SK-N-SH (cell line): Measurements from ENCODE around the gene LDB3. TPM values are rescaled to one million over a fixed set of nuclear protein-coding genes. Genes with fewer than 3 reads are reported as not detected.

Source experiments
- CTCF ChIA-PET: fragments of 300-600, 350-600 bp; formaldehyde crosslinking; extraction: SDS; loops from one replicate; lab custom pipeline; 2021; lab: Yijun Ruan, JAX
- POLR2A ChIA-PET: fragments of 350-600 bp; sonication (Branson Sonifier 250); formaldehyde crosslinking; extraction: SDS; loops from one replicate; lab custom pipeline; 2020; ENCODE audit warnings: antibody characterized with exemption, inconsistent platforms; lab: Yijun Ruan, JAX
- DNase-seq: peaks from one replicate; pipeline ENCODE4 v3.0.0; 2012
- H2AFZ ChIP-seq: fragments of 200-600 bp; sonication (generic); 2 replicates; pipeline ENCODE4 v1.8.1; 2016; ENCODE audit warnings: antibody characterized with exemption, mild to moderate bottlenecking, low read depth
- H3F3A ChIP-seq: fragments of 200-600 bp; sonication (generic); replicated peaks from 2 replicates; pipeline ENCODE3; 2016; ENCODE audit warnings: antibody characterized with exemption, mild to moderate bottlenecking; ENCODE audit not compliant: insufficient read depth
- H3K27ac ChIP-seq, 2 experiments: fragments of 200-500 bp in 1 of 2; fragments of 200-600 bp in 1 of 2; sonication (Bioruptor generic) in 1 of 2; sonication (generic), shearing (Covaris generic) in 1 of 2; 2 replicates each; pipeline versions ENCODE4 v1.5.1 to v1.6.1; 2014 to 2016; ENCODE audit warnings: low read depth in 2 of 2, inconsistent platforms in 1 of 2, low read length in 1 of 2, mild to moderate bottlenecking in 1 of 2, mixed read lengths in 1 of 2
- H3K27me3 ChIP-seq: fragments of 200-600 bp; sonication (generic), shearing (Covaris generic); 2 replicates; pipeline ENCODE4 v1.6.1; 2016; ENCODE audit warnings: mixed run types; ENCODE audit not compliant: insufficient read depth
- H3K36me3 ChIP-seq, 2 experiments: fragments of 200-500 bp in 1 of 2; fragments of 200-600 bp in 1 of 2; sonication (Bioruptor generic) in 1 of 2; sonication (generic) in 1 of 2; replicated peaks in 1 of 2; 2 replicates each; pipeline versions ENCODE3 to v1.5.1; 2014 to 2016; ENCODE audit warnings: low read length in 1 of 2, mild to moderate bottlenecking in 1 of 2; ENCODE audit not compliant: insufficient read depth in 2 of 2, control insufficient read depth in 1 of 2
- H3K4me1 ChIP-seq, 2 experiments: fragments of 200-500 bp in 1 of 2; fragments of 200-600 bp in 1 of 2; sonication (Bioruptor generic) in 1 of 2; sonication (generic), shearing (Covaris generic) in 1 of 2; 2 replicates each; pipeline versions ENCODE4 v1.5.1 to v1.6.1; 2014 to 2016; ENCODE audit warnings: low read depth in 1 of 2, low read length in 1 of 2, mixed run types in 1 of 2; ENCODE audit not compliant: insufficient read depth in 2 of 2, control insufficient read depth in 1 of 2
- H3K4me2 ChIP-seq: fragments of 200-600 bp; sonication (generic), shearing (Covaris generic); 2 replicates; pipeline ENCODE4 v1.6.1; 2017; ENCODE audit warnings: mixed run types
- H3K4me3 ChIP-seq, 2 experiments: fragments of 200-500 bp in 1 of 2; fragments of 200-600 bp in 1 of 2; sonication (Bioruptor generic) in 1 of 2; sonication (generic), shearing (Covaris generic) in 1 of 2; 2 replicates each; pipeline versions ENCODE4 v1.5.1 to v1.8.1; 2014 to 2016; ENCODE audit warnings: low read depth in 2 of 2, inconsistent platforms in 1 of 2, low read length in 1 of 2, mild to moderate bottlenecking in 1 of 2, mixed read lengths in 1 of 2, moderate library complexity in 1 of 2
- H3K79me2 ChIP-seq: fragments of 200-600 bp; sonication (generic); 2 replicates; pipeline ENCODE4 v1.8.1; 2017; ENCODE audit warnings: mild to moderate bottlenecking; ENCODE audit not compliant: insufficient read depth
- H3K9ac ChIP-seq: fragments of 200-600 bp; sonication (generic); 2 replicates; pipeline ENCODE4 v1.6.1; 2017; ENCODE audit warnings: mixed run types
- H3K9me2 ChIP-seq: fragments of 200-600 bp; sonication (generic); 2 replicates; pipeline ENCODE4 v1.6.1; 2017; ENCODE audit warnings: mixed run types
- H3K9me3 ChIP-seq: fragments of 200-600 bp; sonication (generic); 2 replicates; pipeline ENCODE4 v1.6.1; 2017; ENCODE audit warnings: mixed run types, mild to moderate bottlenecking, moderate library complexity
- H4K20me1 ChIP-seq: fragments of 200-600 bp; sonication (generic); 2 replicates; pipeline ENCODE4 v1.6.1; 2017; ENCODE audit warnings: mild to moderate bottlenecking, mixed run types; ENCODE audit not compliant: insufficient read depth
- CHD2 ChIP-seq: fragments of 150-350 bp; IDR thresholded peaks from 2 replicates; pipeline ENCODE4 v1.6.1; 2018; ENCODE audit warnings: low read length; ENCODE audit not compliant: partially characterized antibody
- CTCF ChIP-seq: fragments of 200-600 bp; sonication (generic); IDR thresholded peaks from 2 replicates; pipeline ENCODE4 v1.6.1; 2017; ENCODE audit warnings: antibody characterized with exemption, mild to moderate bottlenecking, moderate library complexity
- EP300 ChIP-seq, 2 experiments: IDR thresholded peaks; 2 replicates each; pipeline versions ENCODE4 v1.4.0 to v1.6.1; 2012; ENCODE audit warnings: borderline replicate concordance in 1 of 2, low read depth in 1 of 2, low read length in 1 of 2
- MEF2A ChIP-seq: IDR thresholded peaks from 2 replicates; pipeline ENCODE4 v1.4.0; 2012; ENCODE audit warnings: low read depth, borderline replicate concordance
- MXI1 ChIP-seq: IDR thresholded peaks from 2 replicates; pipeline ENCODE4 v1.6.1; 2012; ENCODE audit warnings: mild to moderate bottlenecking, low read depth, low read length, improper control_type of control experiment
- NFIC ChIP-seq: IDR thresholded peaks from 2 replicates; pipeline ENCODE4 v1.4.0; 2012; ENCODE audit warnings: borderline replicate concordance
- PBX3 ChIP-seq: IDR thresholded peaks from 2 replicates; pipeline ENCODE4; 2012
- RAD21 ChIP-seq: IDR thresholded peaks from 2 replicates; pipeline ENCODE4 v1.6.1; 2012; ENCODE audit warnings: mild to moderate bottlenecking, low read length
- REST ChIP-seq: IDR thresholded peaks from 2 replicates; pipeline ENCODE4 v1.6.1; 2012; ENCODE audit warnings: mild to moderate bottlenecking, low read depth, low read length, moderate library complexity
- SIN3A ChIP-seq: IDR thresholded peaks from 2 replicates; pipeline ENCODE4 v1.6.1; 2012; ENCODE audit warnings: low read depth, mild to moderate bottlenecking, low read length, moderate library complexity, borderline replicate concordance
- TCF12 ChIP-seq: IDR thresholded peaks from 2 replicates; pipeline ENCODE4 v1.4.0; 2012
- WGBS: methylation state at CpG from one replicate; pipeline ENCODE4 v1.1.6; 2017; ENCODE audit warnings: low lambda C conversion rate; 5-methylcytosine and 5-hydroxymethylcytosine counted together
- polyA plus RNA-seq, 3 experiments: library from polyadenylated mRNA; depleted of rRNA; stranded (reverse); fragments of >200 nt; gene quantifications; 2 replicates each; pipeline ENCODE4 v1.2.3, GENCODE V29; 2012

The LDB3 gene
- polyA plus RNA-seq, 1 of the 3 experiments (the other 2 are of a cell fraction) = 0.48 TPM

- H2AFZ ChIP-seq = no peak overlapping the region
- H4K20me1 ChIP-seq = peaks cover 99% of the 10 kb centered on the region
- no peaks in the 10 kb centered on the region for H3K9me3 ChIP-seq
- CTCF ChIA-PET = no interaction called here
- no peak for DNase-seq
- H3K27ac ChIP-seq = no peak overlapping the region
- H3K4me1 ChIP-seq = peaks cover 4 to 5% of the 10 kb centered on the region in 2 experiments; a peak in 3 of 4 replicates
- no peak overlapping the region for H3K4me2 ChIP-seq
- H3F3A ChIP-seq = peaks cover 6% of the 10 kb centered on the region
- H3K9me2 ChIP-seq = no peaks in the 10 kb centered on the region
- no peaks in the 10 kb centered on the region for H3K27me3 ChIP-seq
- H3K4me3 ChIP-seq = no peak overlapping the region
- POLR2A ChIA-PET = interaction anchor here (1.0 kb wide), 1 partner anchor 10 kb away, joined by 6 read pairs; the partner anchor contains the start of gene BMPR1A
- no peaks in the 10 kb centered on the region for H3K36me3 ChIP-seq
- WGBS = 88% methylated on average over 2 of the region's 2 CpGs
- no peak overlapping the region for H3K9ac ChIP-seq
- peaks cover 100% of the 10 kb centered on the region for H3K79me2 ChIP-seq
- no peak for TF ChIP-seq CHD2
- no peak for TF ChIP-seq EP300 (IDR thresholded peaks at IDR 0.05; ENCODE audit: borderline replicate concordance in 1 of 2, low read depth in 1 of 2, low read length in 1 of 2)
- no peak for TF ChIP-seq REST
- no peak for TF ChIP-seq MEF2A
- no peak for TF ChIP-seq CTCF
- TF ChIP-seq TCF12 = no peak
- no peak for TF ChIP-seq NFIC
Observed at GRCh38 chr10:86765548-86765947, 97.2 kb downstream of the LDB3 start.

GRCh38 chr10:86768412-86769062, 100.2 kb downstream of the LDB3 start:
- POLR2A ChIA-PET = no interaction called here
- Histone ChIP-seq H3K4me2 (no peak overlapping the region), H3F3A (peaks cover 6% of the 10 kb centered on the region), H3K79me2 (peaks cover 100% of the 10 kb centered on the region), H3K27ac (no peak overlapping the region), H2AFZ (no peak overlapping the region), H3K9me2 (no peaks in the 10 kb centered on the region), H3K9ac (no peak overlapping the region), H3K36me3 (no peaks in the 10 kb centered on the region), H3K4me3 (no peak overlapping the region), H3K4me1 (peaks cover 5 to 15% of the 10 kb centered on the region in 2 experiments; a peak in 2 of 4 replicates), H4K20me1 (peaks cover 81% of the 10 kb centered on the region), H3K9me3 (no peaks in the 10 kb centered on the region), H3K27me3 (no peaks in the 10 kb centered on the region)
- TF ChIP-seq RAD21 = no peak
- TF ChIP-seq SIN3A = no peak
- no peak for TF ChIP-seq PBX3
- TF ChIP-seq MXI1 = no peak
- CTCF ChIA-PET = interaction anchor here (0.9 to 1.8 kb wide), 2 partner anchors 35 to 80 kb away, joined by 3 to 7 read pairs; no protein-coding TSS in a partner anchor
- no peak for DNase-seq
- WGBS = 93% methylated on average over 1 of the region's 1 CpG
